Transverse colon (tissue), 4 donors: ENCODE measurements around the gene HAUS5. TPM values are rescaled to one million over a fixed set of nuclear protein-coding genes. Genes with fewer than 3 reads are reported as not detected.

Source experiments
- DNase-seq: peaks from one replicate; pipeline ENCODE4 v3.0.0-alpha.2; 2019
- H3K27ac ChIP-seq, 4 donors: fragments of 200-600 bp; sonication (generic); 2 replicates each; pipeline ENCODE4 v1.5.1; 2016 to 2018; ENCODE audit warnings: inconsistent platforms in 4 of 4
- H3K27me3 ChIP-seq: fragments of 200-600 bp; sonication (generic); 2 replicates; pipeline ENCODE4 v1.5.1; 2017; ENCODE audit warnings: inconsistent platforms
- H3K36me3 ChIP-seq, 4 donors: fragments of 200-600 bp; sonication (generic); 2 replicates each; pipeline ENCODE4 v1.5.1; 2017 to 2019; ENCODE audit warnings: inconsistent platforms in 4 of 4
- H3K4me1 ChIP-seq, 4 donors: fragments of 200-600 bp; sonication (generic); 2 replicates each; pipeline ENCODE4 v1.5.1; 2017 to 2020; ENCODE audit warnings: inconsistent platforms in 4 of 4
- H3K4me3 ChIP-seq, 4 donors: fragments of 200-600 bp; sonication (generic); 1 replicate in 1 of 4; 2 replicates in 3 of 4; pipeline versions ENCODE4 v1.5.1 to v1.6.1; 2017 to 2019; ENCODE audit warnings: inconsistent platforms in 4 of 4
- H3K9me3 ChIP-seq, 2 donors: fragments of 200-600 bp; sonication (generic); 2 replicates each; pipeline ENCODE4 v1.5.1; 2017 to 2019; ENCODE audit warnings: inconsistent platforms in 2 of 2
- EP300 ChIP-seq: sonication (generic); formaldehyde crosslinking; IDR thresholded peaks from one replicate; pipeline ENCODE4 v1.6.1; 2017; ENCODE audit warnings: antibody characterized with exemption, low read depth
- POLR2A ChIP-seq: fragments of 450-650 bp; IDR thresholded peaks from one replicate; pipeline ENCODE4 v1.6.1; 2016; ENCODE audit warnings: antibody characterized with exemption, mild to moderate bottlenecking, moderate library complexity
- POLR2AphosphoS5 ChIP-seq, 3 donors: sonication (generic); formaldehyde crosslinking; IDR thresholded peaks; one replicate each; pipeline ENCODE4 v1.6.1; 2016; ENCODE audit warnings: antibody characterized with exemption in 3 of 3
- WGBS, 2 donors: methylation state at CpG; one replicate each; pipeline ENCODE4 v1.1.5; 2018; ENCODE audit warnings: low coverage in 1 of 2; 5-methylcytosine and 5-hydroxymethylcytosine counted together
- in situ Hi-C, 4 donors: fragments of 200-750 bp; cut with MboI; loops; one replicate each; pipeline versions ENCODE4 v1.15.0 to v1.15.1; 2017; ENCODE audit warnings: low sequenced_read_pairs in 3 of 4, low pct_ligation_motif_present in 1 of 4, low pct_unique_long_range_greater_than_20kb in 1 of 4
- intact Hi-C: fragments of 100-400 bp; cut with DNase I; formaldehyde crosslinking; loops from one replicate; pipeline ENCODE4 v1.15.1; 2023; ENCODE audit warnings: low total_unique reads
- total RNA-seq, 4 donors: library from RNA; depleted of rRNA; stranded (reverse); fragments of >200 nt; gene quantifications; one replicate each; pipeline ENCODE4 v1.1.0, GENCODE V29; 2016
- TF ChIP-seq, protein P1 (sequence below), 5 experiments: fragments of 200-600 bp in 3 of 5; fragments of 450-650 bp in 2 of 5; sonication (generic) in 3 of 5; IDR thresholded peaks; 1 replicate in 2 of 5; 2 replicates in 3 of 5; pipeline ENCODE4 v1.5.1; 2016 to 2017; ENCODE audit warnings: antibody characterized with exemption in 5 of 5, inconsistent platforms in 3 of 5, mild to moderate bottlenecking in 2 of 5, moderate library complexity in 1 of 5

Gene HAUS5
- total RNA-seq, 4 donors from 2014 or later = 3.7 to 6.6 (median 5.2) TPM

DNA sequence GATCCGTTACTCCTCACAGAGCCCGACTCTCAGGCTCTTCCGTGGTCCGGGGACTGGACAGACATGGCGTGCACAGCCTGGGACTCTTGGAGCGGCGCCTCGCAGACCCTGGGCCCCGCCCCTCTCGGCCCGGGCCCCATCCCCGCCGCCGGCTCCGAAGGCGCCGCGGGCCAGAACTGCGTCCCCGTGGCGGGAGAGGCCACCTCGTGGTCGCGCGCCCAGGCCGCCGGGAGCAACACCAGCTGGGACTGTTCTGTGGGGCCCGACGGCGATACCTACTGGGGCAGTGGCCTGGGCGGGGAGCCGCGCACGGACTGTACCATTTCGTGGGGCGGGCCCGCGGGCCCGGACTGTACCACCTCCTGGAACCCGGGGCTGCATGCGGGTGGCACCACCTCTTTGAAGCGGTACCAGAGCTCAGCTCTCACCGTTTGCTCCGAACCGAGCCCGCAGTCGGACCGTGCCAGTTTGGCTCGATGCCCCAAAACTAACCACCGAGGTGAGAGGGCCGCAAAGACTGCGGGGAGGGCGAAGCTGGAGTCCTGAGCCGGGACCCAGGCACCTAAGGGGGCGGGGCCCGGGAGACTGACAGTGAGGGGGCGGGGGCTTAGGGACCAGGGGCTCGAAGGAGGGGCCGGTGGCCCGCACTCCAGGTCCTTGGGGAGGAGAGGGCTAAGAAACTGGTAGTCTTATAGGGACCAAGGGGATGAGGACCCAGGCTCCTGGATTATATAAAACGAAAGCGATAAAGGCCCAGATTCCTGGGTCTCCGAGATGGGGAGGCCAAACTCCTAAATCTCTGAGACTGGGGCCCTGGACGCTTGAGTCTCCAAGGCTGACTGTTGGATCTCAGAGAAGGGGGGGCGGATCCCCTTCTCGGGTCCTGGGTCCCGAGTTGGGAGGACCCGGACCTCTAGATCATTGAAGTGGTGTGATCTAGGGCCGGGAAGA lies 31.0 kb downstream of the HAUS5 start:
- H3K4me3 ChIP-seq = peak overlapping the region; percentile 48 to 70 (median 58)
- TF ChIP-seq, protein P1, sequence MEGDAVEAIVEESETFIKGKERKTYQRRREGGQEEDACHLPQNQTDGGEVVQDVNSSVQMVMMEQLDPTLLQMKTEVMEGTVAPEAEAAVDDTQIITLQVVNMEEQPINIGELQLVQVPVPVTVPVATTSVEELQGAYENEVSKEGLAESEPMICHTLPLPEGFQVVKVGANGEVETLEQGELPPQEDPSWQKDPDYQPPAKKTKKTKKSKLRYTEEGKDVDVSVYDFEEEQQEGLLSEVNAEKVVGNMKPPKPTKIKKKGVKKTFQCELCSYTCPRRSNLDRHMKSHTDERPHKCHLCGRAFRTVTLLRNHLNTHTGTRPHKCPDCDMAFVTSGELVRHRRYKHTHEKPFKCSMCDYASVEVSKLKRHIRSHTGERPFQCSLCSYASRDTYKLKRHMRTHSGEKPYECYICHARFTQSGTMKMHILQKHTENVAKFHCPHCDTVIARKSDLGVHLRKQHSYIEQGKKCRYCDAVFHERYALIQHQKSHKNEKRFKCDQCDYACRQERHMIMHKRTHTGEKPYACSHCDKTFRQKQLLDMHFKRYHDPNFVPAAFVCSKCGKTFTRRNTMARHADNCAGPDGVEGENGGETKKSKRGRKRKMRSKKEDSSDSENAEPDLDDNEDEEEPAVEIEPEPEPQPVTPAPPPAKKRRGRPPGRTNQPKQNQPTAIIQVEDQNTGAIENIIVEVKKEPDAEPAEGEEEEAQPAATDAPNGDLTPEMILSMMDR (IDR thresholded peaks at IDR 0.05) = no peak
- TF ChIP-seq POLR2A (peak; percentile 71), POLR2AphosphoS5 (IDR thresholded peaks at IDR 0.05) (peak; percentile 71 to 95 (median 91))
- in situ Hi-C loops (no loop called here), intact Hi-C loops (no loop called here)
- peak overlapping the region; percentile 92 to 95 (median 94) for H3K27ac ChIP-seq
- peaks cover 8 to 33% (median 24%) of the 10 kb centered on the region in 4 donors for H3K4me1 ChIP-seq
- no peaks in the 10 kb centered on the region for H3K9me3 ChIP-seq
- H3K27me3 ChIP-seq = no peaks in the 10 kb centered on the region
- no peaks in the 10 kb centered on the region for H3K36me3 ChIP-seq
- DNase-seq = peak; percentile 91
- 0% methylated on average over 2 to 56 of the region's 69 CpGs for WGBS, 2 donors

DNA sequence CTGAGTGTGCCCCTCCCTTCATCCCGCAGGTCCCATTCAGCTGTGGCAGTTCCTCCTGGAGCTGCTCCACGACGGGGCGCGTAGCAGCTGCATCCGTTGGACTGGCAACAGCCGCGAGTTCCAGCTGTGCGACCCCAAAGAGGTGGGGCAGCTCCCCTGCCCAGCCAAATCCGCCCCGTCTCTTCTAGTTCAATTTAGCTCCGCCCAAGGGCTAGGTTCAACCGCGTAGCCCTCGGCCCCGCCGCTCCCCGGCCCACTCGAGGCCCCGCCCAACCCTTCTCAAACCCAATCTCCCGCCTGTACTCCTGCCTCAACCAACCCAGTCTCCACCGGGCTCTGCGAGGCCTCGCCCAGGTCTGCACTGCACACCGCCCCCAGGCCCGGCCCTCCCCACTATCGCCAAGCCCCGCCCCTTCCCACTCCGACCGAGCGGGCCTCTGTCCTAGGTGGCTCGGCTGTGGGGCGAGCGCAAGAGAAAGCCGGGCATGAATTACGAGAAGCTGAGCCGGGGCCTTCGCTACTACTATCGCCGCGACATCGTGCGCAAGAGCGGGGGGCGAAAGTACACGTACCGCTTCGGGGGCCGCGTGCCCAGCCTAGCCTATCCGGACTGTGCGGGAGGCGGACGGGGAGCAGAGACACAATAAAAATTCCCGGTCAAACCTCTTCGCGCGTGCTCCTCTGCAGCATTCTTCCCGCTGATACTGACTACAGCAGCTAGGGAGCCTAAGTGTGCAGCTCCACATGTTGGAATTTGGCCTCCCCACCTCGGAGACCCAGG lies 31.9 kb downstream of the HAUS5 start:
- peaks cover 8 to 40% (median 31%) of the 10 kb centered on the region in 4 donors for H3K4me1 ChIP-seq
- intact Hi-C loops = no loop called here
- H3K9me3 ChIP-seq = no peaks in the 10 kb centered on the region
- in situ Hi-C loops = no loop called here
- H3K36me3 ChIP-seq = no peaks in the 10 kb centered on the region
- peak; percentile 98 for DNase-seq
- WGBS, 2 donors = 0 to 1% methylated on average over 2 to 56 of the region's 60 CpGs
- no peaks in the 10 kb centered on the region for H3K27me3 ChIP-seq
- H3K27ac ChIP-seq = peak overlapping the region; percentile 92 to 95 (median 94)
- H3K4me3 ChIP-seq = peak overlapping the region; percentile 48 to 70 (median 58)
- peak; percentile 75 for TF ChIP-seq POLR2A
- no peak for TF ChIP-seq EP300
- TF ChIP-seq, protein P1 (IDR thresholded peaks at IDR 0.05) = no peak
- TF ChIP-seq POLR2AphosphoS5 (IDR thresholded peaks at IDR 0.05) = peak; percentile 71 to 77 (median 74)

DNA sequence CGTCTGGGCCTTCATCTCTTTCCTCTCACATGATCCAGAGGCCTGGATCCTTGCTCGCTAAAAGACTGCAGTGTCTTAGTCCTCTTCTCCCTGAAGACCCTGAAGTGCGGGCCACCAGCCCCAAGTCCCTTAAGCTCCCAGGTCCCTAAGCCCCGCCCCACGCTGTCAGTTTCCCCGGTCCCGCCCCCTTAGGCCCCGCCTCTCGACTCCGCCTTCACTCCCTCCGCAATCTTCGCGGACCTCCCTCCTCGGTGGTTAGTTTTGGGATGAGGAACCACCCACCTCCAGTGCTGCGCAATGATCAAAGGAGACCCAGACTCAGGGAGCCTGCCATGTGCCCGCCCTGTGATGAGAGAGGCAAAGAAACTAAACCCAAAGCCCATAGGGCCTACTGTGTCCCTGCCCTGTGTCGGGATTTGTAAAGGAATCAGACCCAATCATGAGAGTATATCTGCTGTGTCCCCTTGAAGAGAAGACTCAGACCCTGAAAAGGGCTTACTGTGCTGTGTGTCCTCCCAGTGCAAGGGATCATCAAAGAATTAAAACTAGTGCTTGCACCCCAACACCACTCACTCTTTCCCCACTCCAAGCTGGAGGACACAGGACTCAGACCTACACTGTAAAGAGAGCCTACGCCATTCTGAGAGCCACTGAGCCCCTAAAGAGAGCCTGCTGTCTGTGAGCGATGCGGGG lies 32.6 kb downstream of the HAUS5 start:
- in situ Hi-C loops (no loop called here), intact Hi-C loops (no loop called here)
- Histone ChIP-seq H3K27ac (peak overlapping the region; percentile 92 to 95 (median 94)), H3K4me3 (peak overlapping the region; percentile 22 to 70 (median 58)), H3K36me3 (peaks cover 0 to 4% (median 0%) of the 10 kb centered on the region in 4 donors), H3K4me1 (peaks cover 8 to 48% (median 36%) of the 10 kb centered on the region in 4 donors), H3K27me3 (no peaks in the 10 kb centered on the region), H3K9me3 (no peaks in the 10 kb centered on the region)
- no peak for TF ChIP-seq EP300
- no peak for TF ChIP-seq POLR2A
- TF ChIP-seq, protein P1 (IDR thresholded peaks at IDR 0.05) = no peak
- no peak for TF ChIP-seq POLR2AphosphoS5 (IDR thresholded peaks at IDR 0.05)
- 19 to 33% methylated on average over 1 to 20 of the region's 20 CpGs for WGBS, 2 donors
- peak; percentile 92 for DNase-seq
